HUES6 (cell line): ENCODE data around the gene GTF2A1L.

ENCODE experiments used
- H3K27ac ChIP-seq: 2 replicates; pipeline ENCODE4 v1.7.0; 2013; ENCODE audit warnings: low read depth, mild to moderate bottlenecking, low read length, inconsistent platforms
- H3K27me3 ChIP-seq: 2 replicates; pipeline ENCODE4 v1.6.1; 2013; ENCODE audit warnings: low read length; ENCODE audit not compliant: control insufficient read depth, insufficient read depth
- H3K36me3 ChIP-seq: 2 replicates; pipeline ENCODE4 v1.6.1; 2013; ENCODE audit warnings: low read length; ENCODE audit not compliant: control insufficient read depth, insufficient read depth
- H3K4me1 ChIP-seq: 2 replicates; pipeline ENCODE4 v1.6.1; 2013; ENCODE audit warnings: low read length; ENCODE audit not compliant: control insufficient read depth, insufficient read depth
- H3K4me3 ChIP-seq: 2 replicates; pipeline ENCODE4 v1.5.1; 2013; ENCODE audit warnings: low read depth, low read length
- H3K9ac ChIP-seq: one replicate; pipeline ENCODE4 v1.6.1; 2013; ENCODE audit warnings: mild to moderate bottlenecking, low read length
- H3K9me3 ChIP-seq: 2 replicates; pipeline ENCODE4 v1.6.1; 2013; ENCODE audit warnings: low read depth, low read length; ENCODE audit not compliant: control insufficient read depth, insufficient read depth

Gene GTF2A1L

GRCh38 chr2:48719480-48720177 lies 102.0 kb downstream of the GTF2A1L start:
- Histone ChIP-seq H3K36me3 (no peaks in the 10 kb centered on the region), H3K9me3 (no peaks in the 10 kb centered on the region), H3K9ac (no peak overlapping the region), H3K4me3 (no peak overlapping the region), H3K4me1 (0 out of 2 replicates have a peak, but pooled peaks cover 3% of the 10 kb centered on the region), H3K27ac (no peak overlapping the region), H3K27me3 (no peaks in the 10 kb centered on the region)

GRCh38 chr2:48721158-48721557 lies 103.5 kb downstream of the GTF2A1L start:
- no peaks in the 10 kb centered on the region for H3K36me3 ChIP-seq
- H3K27ac ChIP-seq: no peak overlapping the region
- no peaks in the 10 kb centered on the region for H3K27me3 ChIP-seq
- H3K4me1 ChIP-seq: 0 out of 2 replicates have a peak, but pooled peaks cover 3% of the 10 kb centered on the region
- no peak overlapping the region for H3K9ac ChIP-seq
- no peaks in the 10 kb centered on the region for H3K9me3 ChIP-seq
- H3K4me3 ChIP-seq: no peak overlapping the region

GRCh38 chr2:48722391-48722790 lies 104.7 kb downstream of the GTF2A1L start:
- Histone ChIP-seq H3K4me1 (0 out of 2 replicates have a peak, but pooled peaks cover 3% of the 10 kb centered on the region), H3K27me3 (no peaks in the 10 kb centered on the region), H3K9me3 (no peaks in the 10 kb centered on the region), H3K9ac (no peak overlapping the region), H3K36me3 (no peaks in the 10 kb centered on the region), H3K4me3 (no peak overlapping the region), H3K27ac (no peak overlapping the region)

GRCh38 chr2:48723129-48723528 lies 105.5 kb downstream of the GTF2A1L start:
- no peaks in the 10 kb centered on the region for H3K36me3 ChIP-seq
- no peaks in the 10 kb centered on the region for H3K9me3 ChIP-seq
- H3K4me1 ChIP-seq: peaks cover 3% of the 10 kb centered on the region; the same call in 1 of the 2 replicates
- H3K27me3 ChIP-seq: no peaks in the 10 kb centered on the region
- no peak overlapping the region for H3K4me3 ChIP-seq
- H3K27ac ChIP-seq: no peak overlapping the region
- no peak overlapping the region for H3K9ac ChIP-seq

- Histone ChIP-seq H3K27ac (no peak overlapping the region), H3K9me3 (no peaks in the 10 kb centered on the region), H3K36me3 (no peaks in the 10 kb centered on the region), H3K4me1 (peaks cover 10% of the 10 kb centered on the region; the same call in 1 of the 2 replicates), H3K4me3 (no peak overlapping the region), H3K9ac (no peak overlapping the region), H3K27me3 (no peaks in the 10 kb centered on the region)
Observed at GRCh38 chr2:48724278-48724677, 106.6 kb downstream of the GTF2A1L start.

GRCh38 chr2:48725696-48726494 lies 108.2 kb downstream of the GTF2A1L start:
- Histone ChIP-seq H3K4me1 (peaks cover 13% of the 10 kb centered on the region; the same call in 1 of the 2 replicates), H3K27ac (no peak overlapping the region), H3K4me3 (no peak overlapping the region), H3K36me3 (no peaks in the 10 kb centered on the region), H3K9ac (no peak overlapping the region), H3K27me3 (no peaks in the 10 kb centered on the region), H3K9me3 (no peaks in the 10 kb centered on the region)

- Histone ChIP-seq H3K36me3 (no peaks in the 10 kb centered on the region), H3K27me3 (no peaks in the 10 kb centered on the region), H3K4me3 (no peak overlapping the region), H3K9me3 (no peaks in the 10 kb centered on the region), H3K27ac (no peak overlapping the region), H3K4me1 (peaks cover 13% of the 10 kb centered on the region; the same call in 1 of the 2 replicates), H3K9ac (no peak overlapping the region)
Observed at GRCh38 chr2:48727560-48727959, 109.9 kb downstream of the GTF2A1L start.

GRCh38 chr2:48728295-48728694 lies 110.6 kb downstream of the GTF2A1L start:
- no peaks in the 10 kb centered on the region for H3K27me3 ChIP-seq
- no peak overlapping the region for H3K27ac ChIP-seq
- peaks cover 15% of the 10 kb centered on the region; the same call in 1 of the 2 replicates for H3K4me1 ChIP-seq
- no peaks in the 10 kb centered on the region for H3K36me3 ChIP-seq
- H3K9ac ChIP-seq: no peak overlapping the region
- no peak overlapping the region for H3K4me3 ChIP-seq
- H3K9me3 ChIP-seq: no peaks in the 10 kb centered on the region

- Histone ChIP-seq H3K27me3 (no peaks in the 10 kb centered on the region), H3K27ac (no peak overlapping the region), H3K9me3 (no peaks in the 10 kb centered on the region), H3K36me3 (no peaks in the 10 kb centered on the region), H3K4me1 (peaks cover 17% of the 10 kb centered on the region; the same call in 1 of the 2 replicates), H3K4me3 (no peak overlapping the region), H3K9ac (no peak overlapping the region)
Observed at GRCh38 chr2:48728840-48729239, 111.2 kb downstream of the GTF2A1L start.
